ENCODE data around the gene FUT2.

Gene FUT2

GRCh38 chr19:48751845-48752495, 56.2 kb downstream of the FUT2 start:
- DNase-seq (ENCODE audit: low spot score) = no peak

DNA sequence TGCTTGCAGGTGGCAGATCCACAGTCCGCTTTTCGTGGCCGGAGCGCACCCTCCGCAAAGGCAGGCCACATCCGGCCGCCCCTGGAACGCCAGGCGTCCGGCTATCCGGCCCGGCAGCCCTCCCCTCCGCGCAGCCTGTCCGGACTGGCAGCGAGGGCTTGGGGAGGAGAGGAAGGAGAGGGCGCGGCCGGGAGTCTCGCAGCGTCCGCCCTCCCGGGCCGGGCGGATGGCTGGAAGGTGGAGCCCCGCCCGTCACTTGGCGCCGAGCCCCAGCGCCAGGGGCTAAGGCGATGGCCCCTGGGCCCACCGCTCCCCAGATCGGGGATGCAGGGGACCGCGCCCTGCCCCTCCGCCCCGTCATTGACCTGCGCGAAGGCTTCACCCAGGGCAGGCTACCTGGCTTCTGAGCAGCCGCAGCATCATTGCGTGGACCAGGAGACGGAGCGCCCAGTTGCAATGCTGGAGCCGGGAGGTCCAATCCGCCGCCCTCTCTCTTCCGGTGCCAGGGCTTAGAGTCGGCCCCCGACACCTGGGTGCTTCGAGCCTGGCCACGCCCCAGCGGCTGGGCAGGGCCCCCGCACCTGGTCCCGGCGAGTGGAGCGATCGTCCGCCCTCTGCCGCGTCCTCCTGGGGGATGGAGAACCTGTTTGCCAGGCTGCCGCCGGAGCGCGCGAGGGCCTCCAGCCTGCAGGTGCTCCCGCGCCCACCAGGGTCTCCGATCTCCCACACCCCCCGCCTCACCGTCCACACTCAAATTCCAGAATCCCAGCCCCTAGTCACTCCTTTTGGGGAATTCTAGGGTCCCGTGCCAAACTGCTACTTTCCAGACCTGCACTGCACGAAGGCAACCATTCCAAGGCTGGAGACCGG, 57.0 kb downstream of the FUT2 start, which contains the start of gene FUT1:
Gene FUT1, minus strand, starts transcription at position 146 of the 870 bp plus-strand sequence. CDS start 1,360 bp downstream, outside the sequence.
- DNase-seq (ENCODE audit: low spot score) = peak; percentile 72

DNA sequence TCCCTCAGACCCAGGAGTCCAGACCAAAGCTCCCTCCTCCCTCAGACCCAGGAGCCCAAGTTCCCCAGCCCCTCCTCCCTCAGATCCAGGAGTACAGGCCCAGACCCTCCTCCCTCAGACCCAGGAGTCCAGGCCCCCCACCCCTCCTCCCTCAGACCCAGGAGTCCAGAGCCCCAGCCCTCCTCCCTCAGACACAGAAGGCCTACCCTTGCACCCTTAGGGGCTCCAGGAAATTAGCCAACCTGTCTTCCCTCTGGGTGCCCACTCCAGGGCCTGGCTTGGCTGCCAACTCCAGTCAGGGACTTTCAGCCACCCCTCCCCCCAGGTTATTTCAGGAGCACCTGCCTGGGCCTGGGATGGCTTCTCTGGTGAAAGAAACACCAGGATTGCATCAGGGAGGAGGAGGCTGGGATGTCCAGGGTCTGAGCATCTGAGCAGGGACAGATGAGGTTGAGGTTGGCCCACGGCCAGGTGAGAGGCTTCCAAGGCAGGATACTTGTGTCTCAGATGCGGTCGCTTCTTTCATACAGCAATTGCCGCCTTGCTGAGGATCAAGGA, 59.4 kb downstream of the FUT2 start, which contains the start of gene FGF21:
Gene FGF21, plus strand, starts transcription at position 441 of the 558 bp plus-strand sequence. CDS start 713 bp downstream, outside the sequence.
- no peak for DNase-seq (ENCODE audit: low spot score)

All from GM03348 (cell line).